ENCODE results near the gene MED12L.

MED12L gene

GRCh38 chr3:151303751-151304150 lies 218.3 kb downstream of the MED12L start:
- in situ Hi-C loops (cut with MboI; ENCODE audit: low pct_unique_long_range_greater_than_20kb, low sequenced_read_pairs), result no loop called here
- no peak for DNase-seq

- in situ Hi-C loops (cut with MboI; ENCODE audit: low pct_unique_long_range_greater_than_20kb, low sequenced_read_pairs), result no loop called here
- DNase-seq, result no peak
Observed at GRCh38 chr3:151305060-151305774, 219.8 kb downstream of the MED12L start.

DNA sequence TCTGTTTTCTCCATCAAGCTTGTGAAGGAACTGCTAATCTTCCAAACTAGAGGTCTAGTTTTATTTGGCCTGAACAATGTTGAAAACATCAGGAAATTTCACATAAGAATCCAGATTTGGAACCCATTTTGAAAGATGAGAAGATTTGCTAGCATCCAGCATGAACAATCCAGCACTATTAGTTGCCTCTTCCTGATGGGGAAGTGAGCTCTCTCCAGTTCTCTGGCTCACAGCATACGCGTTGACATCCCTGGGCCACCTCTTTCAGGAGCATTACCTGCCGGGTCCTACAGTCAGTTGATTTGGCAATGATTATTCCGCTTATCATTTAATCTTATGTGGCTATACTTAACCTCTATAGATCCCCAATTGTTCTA lies 220.3 kb downstream of the MED12L start:
- in situ Hi-C loops (cut with MboI; ENCODE audit: low pct_unique_long_range_greater_than_20kb, low sequenced_read_pairs), result no loop called here
- DNase-seq, result no peak

DNA sequence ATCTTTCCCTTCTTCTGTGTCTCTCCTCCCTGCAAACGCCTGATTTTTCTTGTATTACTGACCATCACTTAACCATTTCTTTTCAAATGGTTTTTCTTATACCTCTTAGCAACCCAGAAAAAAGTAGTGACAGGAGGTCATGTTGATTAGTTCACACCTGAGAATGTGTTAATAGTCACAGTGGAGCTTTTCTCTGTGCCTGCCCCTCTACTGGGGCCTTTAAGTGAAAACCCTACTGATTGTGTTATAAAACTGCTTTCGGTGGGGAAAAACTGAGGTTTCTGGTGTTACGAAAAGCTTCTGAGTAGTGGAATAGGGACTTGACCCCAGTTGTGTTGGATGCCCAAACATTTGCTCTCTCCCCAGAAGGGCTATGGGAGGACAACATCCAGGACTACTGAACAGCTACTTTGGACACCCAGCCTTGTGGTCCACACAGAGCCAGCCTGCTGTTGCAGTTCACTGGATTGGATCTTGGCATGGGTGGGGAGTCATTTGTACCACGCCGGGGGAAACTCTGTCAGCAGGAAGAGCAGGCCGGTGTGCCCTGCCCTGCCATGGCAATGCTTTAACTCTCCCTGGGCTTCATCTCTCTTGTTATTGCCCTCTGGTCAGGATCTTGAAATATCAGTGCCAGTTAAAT lies 220.8 kb downstream of the MED12L start:
- DNase-seq, result no peak
- in situ Hi-C loops (cut with MboI; ENCODE audit: low pct_unique_long_range_greater_than_20kb, low sequenced_read_pairs), result no loop called here

- in situ Hi-C loops (cut with MboI; ENCODE audit: low pct_unique_long_range_greater_than_20kb, low sequenced_read_pairs), result no loop called here
- DNase-seq, result no peak
Observed at GRCh38 chr3:151307131-151307530, 221.7 kb downstream of the MED12L start.

GRCh38 chr3:151307583-151308488 lies 222.4 kb downstream of the MED12L start:
- DNase-seq, result no peak
- in situ Hi-C loops (cut with MboI; ENCODE audit: low pct_unique_long_range_greater_than_20kb, low sequenced_read_pairs), result no loop called here

DNA sequence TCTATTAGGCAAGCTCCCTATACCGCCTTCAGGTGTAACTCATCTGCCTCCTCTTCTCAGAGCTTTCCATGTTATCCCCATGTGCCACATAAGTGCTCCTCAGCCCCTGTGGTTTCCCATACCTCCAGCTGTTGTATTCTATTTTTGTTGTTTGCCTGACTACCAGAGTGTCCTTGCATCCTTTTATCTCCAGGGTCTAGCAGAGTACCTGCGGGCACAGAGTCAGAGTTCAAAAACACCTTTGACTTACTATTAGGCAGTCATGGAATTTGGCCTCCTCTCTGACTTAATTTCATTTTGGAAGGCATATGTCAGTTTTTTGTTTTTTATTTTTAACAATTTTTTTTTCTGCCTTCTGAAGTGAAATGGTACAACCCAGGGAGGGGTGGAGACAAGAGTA lies 224.1 kb downstream of the MED12L start:
- in situ Hi-C loops (cut with MboI; ENCODE audit: low pct_unique_long_range_greater_than_20kb, low sequenced_read_pairs), result no loop called here
- DNase-seq, result no peak

GRCh38 chr3:151312972-151313371 lies 227.5 kb downstream of the MED12L start:
- in situ Hi-C loops (cut with MboI; ENCODE audit: low pct_unique_long_range_greater_than_20kb, low sequenced_read_pairs), result no loop called here
- DNase-seq, result no peak

DNA sequence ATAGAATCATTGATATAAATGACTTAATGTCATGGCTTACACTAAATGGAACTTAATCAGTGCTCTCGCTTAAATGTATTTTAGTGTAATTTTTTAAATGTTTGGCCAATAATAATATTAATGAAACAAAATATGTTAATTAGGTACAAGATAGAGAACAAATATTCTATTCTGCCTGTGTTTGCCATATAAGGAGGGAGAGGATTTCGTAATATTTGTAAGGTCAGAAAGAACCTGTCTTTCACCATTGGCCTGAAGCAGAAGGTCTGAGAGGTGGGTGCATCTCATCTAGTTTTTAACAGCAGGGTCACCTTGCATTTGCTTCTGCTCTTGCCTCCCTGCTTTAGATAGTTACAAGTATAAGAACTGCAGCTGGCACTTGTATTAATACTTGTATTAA lies 228.7 kb downstream of the MED12L start:
- in situ Hi-C loops (cut with MboI; ENCODE audit: low pct_unique_long_range_greater_than_20kb, low sequenced_read_pairs), result no loop called here

DNA sequence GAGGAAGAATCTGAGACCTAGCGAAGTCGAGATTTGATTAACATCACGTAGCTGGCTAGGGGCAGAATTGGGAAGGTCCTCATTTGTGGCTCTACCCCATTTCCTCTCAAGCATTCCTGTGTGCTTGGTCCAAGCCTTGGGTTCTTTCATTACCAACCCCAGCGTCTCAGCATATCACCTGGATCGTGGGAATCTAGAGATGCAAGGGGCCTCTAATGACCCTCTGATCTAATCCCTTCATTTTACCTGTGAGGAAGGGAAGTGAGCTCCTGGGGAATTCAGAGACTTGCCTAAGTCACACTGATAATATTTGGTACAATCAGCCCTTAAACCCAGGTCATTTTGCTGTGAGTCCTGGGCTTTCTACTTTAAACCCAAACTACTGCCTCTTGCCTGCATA lies 229.1 kb downstream of the MED12L start:
- no peak for DNase-seq
- in situ Hi-C loops (cut with MboI; ENCODE audit: low pct_unique_long_range_greater_than_20kb, low sequenced_read_pairs), result no loop called here

More for the DNA sequence above, 228.7 kb downstream of the MED12L start:
- DNase-seq, result no peak

GRCh38 chr3:151315136-151315535 lies 229.7 kb downstream of the MED12L start:
- in situ Hi-C loops (cut with MboI; ENCODE audit: low pct_unique_long_range_greater_than_20kb, low sequenced_read_pairs), result no loop called here
- DNase-seq, result no peak

DNA sequence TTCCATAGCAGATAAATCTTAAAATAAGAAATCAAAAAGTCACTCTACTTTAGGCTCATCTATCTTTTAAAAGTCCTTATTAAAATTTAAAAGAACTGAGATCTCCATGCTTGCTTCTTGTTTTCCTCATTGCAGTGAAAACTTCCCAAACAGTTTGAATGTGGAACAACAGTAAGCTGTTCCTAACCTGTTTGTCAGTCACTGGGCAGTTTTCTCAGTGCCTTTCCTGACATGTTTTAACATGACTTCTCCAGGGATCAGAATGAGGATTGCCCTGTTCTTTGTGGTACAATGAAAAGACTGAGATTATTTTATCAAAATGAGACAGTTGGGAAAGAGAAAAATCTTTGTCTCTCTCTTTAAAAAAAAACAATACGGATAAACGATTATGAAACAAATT lies 230.4 kb downstream of the MED12L start:
- DNase-seq, result no peak
- in situ Hi-C loops (cut with MboI; ENCODE audit: low pct_unique_long_range_greater_than_20kb, low sequenced_read_pairs), result no loop called here

DNA sequence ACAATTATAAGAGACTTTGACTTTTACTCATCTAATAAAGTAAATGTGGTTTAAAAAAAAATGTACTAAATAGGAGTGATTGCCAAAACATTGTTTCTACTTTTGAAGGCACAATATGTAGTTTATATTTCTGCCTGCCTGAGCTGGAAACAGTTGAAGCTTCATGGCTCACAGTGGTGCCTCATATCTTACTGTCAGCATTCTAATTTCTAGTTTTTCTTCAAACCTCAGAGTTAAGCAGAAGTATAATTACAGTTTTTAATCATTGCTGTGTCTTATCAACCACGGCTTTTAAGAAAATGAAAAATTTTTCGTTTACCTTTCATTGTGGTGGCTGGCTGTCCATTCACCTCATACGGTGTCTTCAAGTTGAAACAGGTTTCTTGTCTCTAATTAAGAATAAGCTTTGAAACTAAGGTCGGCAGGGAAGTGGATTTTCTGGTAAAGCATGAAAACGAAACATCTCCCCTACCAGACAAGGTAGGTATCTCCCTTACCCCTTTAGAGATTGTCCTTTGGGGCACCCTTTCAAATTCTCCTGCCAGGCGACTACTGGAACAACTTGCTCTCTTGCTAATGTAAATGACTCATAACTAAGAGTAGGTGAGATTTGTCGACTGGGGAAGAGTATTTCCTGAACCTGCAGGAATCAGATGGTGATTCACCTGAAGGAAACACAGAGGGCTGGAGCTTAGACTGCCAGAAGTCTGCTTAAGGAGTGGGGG lies 231.0 kb downstream of the MED12L start, which contains the start of gene GPR87:
Gene GPR87 (minus strand): TSS at position 554 of the 725 bp plus-strand sequence. CDS start 16,720 bp downstream, outside the sequence.
- in situ Hi-C loops (cut with MboI; ENCODE audit: low pct_unique_long_range_greater_than_20kb, low sequenced_read_pairs), result no loop called here
- DNase-seq, result no peak

DNA sequence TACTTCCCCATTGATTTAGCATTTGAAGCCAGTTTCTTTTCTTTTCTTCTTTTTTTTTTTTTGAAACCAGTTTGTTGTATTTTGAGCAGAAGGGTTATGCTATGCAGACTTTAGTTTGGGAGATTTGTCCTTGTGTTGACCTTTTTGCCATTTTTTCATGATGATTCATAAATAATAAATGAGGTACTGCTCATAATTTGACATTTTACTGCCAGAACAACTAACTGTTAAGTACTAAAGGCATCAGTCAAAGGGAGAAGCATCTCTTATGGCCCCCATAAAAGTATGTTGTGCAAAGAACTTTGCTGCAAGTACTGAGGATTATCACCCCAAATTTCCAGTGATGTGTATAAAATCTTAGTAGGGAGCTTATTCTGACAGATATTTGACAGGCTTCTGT lies 232.8 kb downstream of the MED12L start:
- DNase-seq, result no peak
- in situ Hi-C loops (cut with MboI; ENCODE audit: low pct_unique_long_range_greater_than_20kb, low sequenced_read_pairs), result no loop called here

DNA sequence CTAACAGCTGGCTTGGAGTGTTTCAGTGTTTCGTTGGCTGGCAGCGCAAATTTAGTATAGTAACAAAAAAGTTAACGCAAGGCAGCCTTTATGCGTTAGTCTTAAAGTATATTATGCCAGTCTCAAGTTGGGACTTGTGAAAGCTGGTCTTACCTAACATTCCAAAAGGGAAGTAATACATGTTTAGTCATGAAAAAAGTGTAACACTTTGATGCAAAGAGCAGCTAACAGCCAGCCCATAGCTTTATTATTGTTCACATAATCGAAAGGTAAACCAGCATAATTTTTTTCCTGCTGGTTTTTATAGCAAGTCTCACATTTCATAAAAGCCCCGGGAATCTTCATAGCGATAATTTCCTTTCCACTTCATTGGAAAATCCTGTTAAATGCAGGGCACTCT lies 233.5 kb downstream of the MED12L start:
- no peak for DNase-seq
- in situ Hi-C loops (cut with MboI; ENCODE audit: low pct_unique_long_range_greater_than_20kb, low sequenced_read_pairs), result no loop called here

- in situ Hi-C loops (cut with MboI; ENCODE audit: low pct_unique_long_range_greater_than_20kb, low sequenced_read_pairs), result no loop called here
- no peak for DNase-seq
Observed at GRCh38 chr3:151319628-151320027, 234.2 kb downstream of the MED12L start.

DNA sequence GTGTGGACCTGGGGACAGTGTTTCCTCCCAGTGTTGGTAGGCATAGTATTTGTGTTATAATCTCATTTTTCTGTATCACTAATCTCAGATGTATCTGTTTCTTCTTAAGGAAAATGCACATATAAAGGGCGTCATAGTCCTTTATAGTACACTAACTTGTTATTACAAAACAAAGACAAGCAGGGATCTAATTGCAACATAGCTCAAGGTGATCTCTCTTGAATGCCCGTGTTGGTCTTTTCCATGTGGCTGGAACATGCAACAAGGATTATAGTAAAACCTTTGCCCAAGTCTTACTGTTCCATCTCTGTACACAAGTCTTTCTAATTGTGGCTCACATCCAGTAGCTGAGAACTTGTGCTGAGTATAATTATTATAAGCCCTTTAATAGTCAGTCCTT lies 234.7 kb downstream of the MED12L start:
- no peak for DNase-seq
- in situ Hi-C loops (cut with MboI; ENCODE audit: low pct_unique_long_range_greater_than_20kb, low sequenced_read_pairs), result no loop called here

GRCh38 chr3:151321526-151321925 lies 236.1 kb downstream of the MED12L start:
- in situ Hi-C loops (cut with MboI; ENCODE audit: low pct_unique_long_range_greater_than_20kb, low sequenced_read_pairs), result no loop called here

DNA sequence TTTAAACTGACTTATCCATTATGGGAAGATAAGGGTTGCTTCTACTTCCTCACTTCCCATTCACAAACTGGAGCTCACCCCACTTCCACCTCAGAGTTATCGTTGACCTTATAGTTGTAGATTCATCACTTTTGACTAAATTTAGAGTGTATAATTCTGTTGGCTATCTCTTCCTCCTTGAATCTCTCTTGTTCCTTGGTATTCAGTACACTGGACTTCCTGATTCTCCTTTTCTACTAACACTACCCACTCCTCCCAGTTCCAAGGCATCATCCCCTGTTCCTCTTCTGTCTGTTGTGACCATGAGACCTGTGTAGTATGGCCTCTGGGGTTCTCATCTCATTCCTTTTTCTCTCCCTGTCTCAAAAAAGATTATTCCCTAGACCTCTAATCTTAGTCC lies 237.0 kb downstream of the MED12L start:
- DNase-seq, result no peak
- in situ Hi-C loops (cut with MboI; ENCODE audit: low pct_unique_long_range_greater_than_20kb, low sequenced_read_pairs), result no loop called here

More at GRCh38 chr3:151321526-151321925, 236.1 kb downstream of the MED12L start:
- no peak for DNase-seq
